ENCODE measurements around the gene STAT5B.

STAT5B gene

DNA sequence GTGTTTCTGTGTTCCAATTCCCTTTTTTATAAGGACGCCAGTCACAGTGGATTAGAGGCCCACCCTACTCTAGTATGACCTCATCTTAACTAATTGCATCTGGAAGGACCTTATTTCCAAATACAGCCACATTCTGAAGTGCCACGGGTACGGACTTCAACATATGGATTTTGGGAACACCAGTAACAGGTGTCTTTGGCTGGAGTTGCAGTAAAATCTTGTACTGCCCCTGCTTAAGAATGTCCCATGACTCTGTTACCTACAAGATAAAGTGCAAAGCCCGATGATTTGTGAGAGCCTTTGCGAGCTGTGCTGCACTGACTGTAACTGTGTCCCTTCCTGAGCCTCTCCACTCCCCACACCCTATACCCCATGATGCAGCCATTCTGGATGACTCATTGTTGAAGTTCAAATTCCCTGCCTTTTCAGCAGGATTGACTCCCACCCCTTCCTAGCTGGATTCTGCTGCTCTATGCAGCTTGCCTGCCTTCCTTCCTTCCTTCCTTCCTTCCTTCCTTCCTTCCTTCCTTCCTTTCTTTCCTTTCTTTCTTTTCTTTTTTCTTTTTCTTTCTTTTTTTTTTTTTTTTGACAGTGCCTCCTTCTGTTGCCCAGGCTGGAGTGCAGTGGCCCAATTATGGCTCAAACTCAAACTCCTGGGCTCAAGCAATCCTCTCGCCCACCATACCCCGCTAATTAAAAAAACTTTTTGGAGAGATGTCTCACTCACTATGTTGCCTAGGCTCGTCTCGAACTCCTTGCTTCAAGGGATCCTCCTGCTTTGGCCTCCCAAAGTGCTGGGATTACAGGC lies 93.1 kb downstream of the STAT5B start:
- no peak overlapping the region for H3K4me3 ChIP-seq (ENCODE audit: low read depth, low read length)
- in situ Hi-C loops (cut with HindIII; ENCODE audit: low sequenced_read_pairs): no loop called here
- TF ChIP-seq, protein P1, sequence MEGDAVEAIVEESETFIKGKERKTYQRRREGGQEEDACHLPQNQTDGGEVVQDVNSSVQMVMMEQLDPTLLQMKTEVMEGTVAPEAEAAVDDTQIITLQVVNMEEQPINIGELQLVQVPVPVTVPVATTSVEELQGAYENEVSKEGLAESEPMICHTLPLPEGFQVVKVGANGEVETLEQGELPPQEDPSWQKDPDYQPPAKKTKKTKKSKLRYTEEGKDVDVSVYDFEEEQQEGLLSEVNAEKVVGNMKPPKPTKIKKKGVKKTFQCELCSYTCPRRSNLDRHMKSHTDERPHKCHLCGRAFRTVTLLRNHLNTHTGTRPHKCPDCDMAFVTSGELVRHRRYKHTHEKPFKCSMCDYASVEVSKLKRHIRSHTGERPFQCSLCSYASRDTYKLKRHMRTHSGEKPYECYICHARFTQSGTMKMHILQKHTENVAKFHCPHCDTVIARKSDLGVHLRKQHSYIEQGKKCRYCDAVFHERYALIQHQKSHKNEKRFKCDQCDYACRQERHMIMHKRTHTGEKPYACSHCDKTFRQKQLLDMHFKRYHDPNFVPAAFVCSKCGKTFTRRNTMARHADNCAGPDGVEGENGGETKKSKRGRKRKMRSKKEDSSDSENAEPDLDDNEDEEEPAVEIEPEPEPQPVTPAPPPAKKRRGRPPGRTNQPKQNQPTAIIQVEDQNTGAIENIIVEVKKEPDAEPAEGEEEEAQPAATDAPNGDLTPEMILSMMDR (IDR thresholded peaks at IDR 0.05; ENCODE audit: low read depth, low read length): no peak
- peak; percentile 12 for DNase-seq (ENCODE audit: low read depth, low spot score)

DNA sequence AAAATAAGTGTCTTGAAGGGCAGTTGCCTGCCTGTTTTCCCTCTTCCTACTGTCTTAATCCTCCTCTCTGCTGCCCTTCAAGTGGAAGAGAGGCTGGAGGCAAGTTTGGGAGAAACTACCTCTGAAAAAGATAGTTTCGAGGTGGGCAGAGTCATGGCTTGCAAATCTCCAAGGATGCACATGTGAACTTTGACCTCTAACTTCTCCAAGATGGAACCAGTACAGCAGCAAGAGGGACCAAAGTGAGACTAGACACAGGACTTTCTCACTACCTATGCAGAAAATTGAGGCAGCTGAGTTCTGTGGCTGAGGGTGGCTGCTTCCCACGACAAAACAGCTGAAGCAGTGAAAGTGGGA lies 94.4 kb downstream of the STAT5B start:
- H3K4me3 ChIP-seq (ENCODE audit: low read depth, low read length): no peak overlapping the region
- TF ChIP-seq, protein P1 (IDR thresholded peaks at IDR 0.05; ENCODE audit: low read depth, low read length): no peak
- in situ Hi-C loops (cut with HindIII; ENCODE audit: low sequenced_read_pairs): no loop called here

DNA sequence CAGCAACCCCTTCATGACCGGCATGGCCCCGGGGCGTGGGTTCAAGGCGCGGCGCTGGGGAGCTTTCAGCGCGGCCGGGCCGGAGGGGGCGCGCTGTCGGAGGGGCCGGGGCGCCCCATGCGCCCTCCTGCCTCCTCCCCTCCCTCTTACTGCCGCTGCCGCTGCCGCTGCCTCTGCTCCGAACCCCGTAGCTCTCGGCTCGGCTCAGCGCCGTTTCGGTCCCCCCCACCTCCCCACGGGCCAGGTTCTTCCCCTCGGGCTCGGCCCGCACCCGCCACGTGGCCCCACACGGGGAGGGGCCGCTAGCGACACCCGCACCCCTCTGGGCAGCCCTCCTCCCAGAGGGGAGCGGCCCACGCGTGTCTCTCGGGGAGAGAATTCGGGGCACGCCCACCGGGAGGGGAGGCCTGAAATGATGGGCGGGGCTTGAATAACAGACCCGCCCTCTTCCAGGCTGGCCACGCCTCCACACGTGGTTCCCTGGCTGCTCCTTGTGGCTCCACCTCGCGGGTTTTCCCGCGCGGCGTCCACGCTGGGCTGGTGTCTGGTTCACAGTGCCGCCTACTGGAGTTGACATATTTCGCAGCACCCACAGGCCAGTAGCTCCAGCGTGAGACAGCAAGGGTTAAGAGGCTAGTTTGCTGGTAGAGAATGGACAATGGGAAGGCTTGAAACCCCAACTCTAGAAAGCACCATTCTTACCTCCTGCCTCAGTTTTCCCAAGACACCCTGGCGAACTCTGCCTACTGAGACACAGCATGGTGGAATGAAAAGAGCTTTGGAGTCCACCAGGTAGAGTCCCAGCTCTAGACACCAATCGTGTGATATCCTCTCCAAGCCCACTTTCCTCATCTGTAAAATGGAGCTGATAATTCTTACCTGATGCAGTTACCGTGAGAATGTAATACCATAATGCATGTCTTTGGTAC lies 95.0 kb downstream of the STAT5B start, which contains the start of gene KCNH4:
Gene KCNH4 (minus strand): TSS at position 221 of the 929 bp plus-strand sequence. CDS start 197 bp downstream, at position 24.
- in situ Hi-C loops (cut with HindIII; ENCODE audit: low sequenced_read_pairs): no loop called here
- no peak within 1 kb of the TSS for H3K4me3 ChIP-seq (ENCODE audit: low read depth, low read length)
- TF ChIP-seq, protein P1 (IDR thresholded peaks at IDR 0.05; ENCODE audit: low read depth, low read length): peak; percentile 47
- DNase-seq (ENCODE audit: low read depth, low spot score): peak; percentile 47

More for the DNA sequence above, 94.4 kb downstream of the STAT5B start:
- DNase-seq (ENCODE audit: low read depth, low spot score): no peak

DNA sequence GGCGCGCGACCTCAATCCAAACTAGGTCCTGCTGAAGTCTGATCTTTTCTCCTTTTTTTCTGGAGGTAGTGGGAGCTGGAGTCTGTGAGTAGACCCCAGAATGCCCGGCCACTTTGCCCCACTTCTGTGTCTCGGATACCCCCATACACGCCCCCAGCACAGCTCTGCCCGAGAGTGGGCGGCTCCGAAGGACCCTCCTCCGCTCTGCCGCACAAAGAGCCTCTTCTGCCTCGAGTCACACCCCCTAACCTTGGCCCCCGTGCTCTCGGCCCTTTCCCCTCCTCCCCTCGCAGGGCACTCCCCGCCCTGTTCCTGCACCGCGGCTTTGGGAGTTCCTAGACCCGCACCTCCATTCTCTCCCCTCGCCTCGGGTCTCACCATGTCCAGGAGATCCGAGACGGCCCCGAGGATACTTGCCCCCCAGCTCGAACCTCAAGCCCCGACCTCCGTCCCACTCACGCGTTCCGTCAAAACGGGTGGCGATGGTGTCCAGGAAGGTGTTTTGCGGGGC lies 95.7 kb downstream of the STAT5B start:
- TF ChIP-seq, protein P1 (IDR thresholded peaks at IDR 0.05; ENCODE audit: low read depth, low read length): no peak
- no peak for DNase-seq (ENCODE audit: low read depth, low spot score)
- H3K4me3 ChIP-seq (ENCODE audit: low read depth, low read length): no peak overlapping the region
- in situ Hi-C loops (cut with HindIII; ENCODE audit: low sequenced_read_pairs): no loop called here

DNA sequence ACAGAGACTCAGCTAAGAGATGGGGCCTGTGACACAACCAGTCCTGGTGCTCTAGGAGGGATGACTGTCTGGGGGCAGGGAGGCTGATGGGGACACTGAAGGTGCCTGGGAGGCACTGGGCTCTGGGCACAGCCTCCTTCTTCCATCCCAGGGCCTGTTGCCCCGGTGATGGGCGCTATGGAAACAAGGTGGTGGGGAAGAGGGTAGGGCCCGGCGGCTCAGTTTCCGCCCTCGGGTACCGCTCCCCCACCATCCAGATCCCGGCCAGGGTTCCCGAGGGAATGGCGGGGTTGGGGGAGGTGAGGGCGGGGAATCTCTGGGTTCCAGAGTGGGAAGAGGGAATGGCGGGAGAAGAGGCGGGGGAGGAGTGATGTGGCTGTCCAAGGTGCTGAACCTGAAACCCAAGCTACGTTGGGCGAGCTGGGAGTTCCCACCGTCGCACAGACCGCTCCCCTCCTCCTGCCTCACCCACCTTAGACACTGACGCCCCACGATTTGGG lies 96.2 kb downstream of the STAT5B start:
- TF ChIP-seq, protein P1 (IDR thresholded peaks at IDR 0.05; ENCODE audit: low read depth, low read length): no peak
- peak; percentile 16 for DNase-seq (ENCODE audit: low read depth, low spot score)
- H3K4me3 ChIP-seq (ENCODE audit: low read depth, low read length): no peak overlapping the region
- in situ Hi-C loops (cut with HindIII; ENCODE audit: low sequenced_read_pairs): no loop called here

DNA sequence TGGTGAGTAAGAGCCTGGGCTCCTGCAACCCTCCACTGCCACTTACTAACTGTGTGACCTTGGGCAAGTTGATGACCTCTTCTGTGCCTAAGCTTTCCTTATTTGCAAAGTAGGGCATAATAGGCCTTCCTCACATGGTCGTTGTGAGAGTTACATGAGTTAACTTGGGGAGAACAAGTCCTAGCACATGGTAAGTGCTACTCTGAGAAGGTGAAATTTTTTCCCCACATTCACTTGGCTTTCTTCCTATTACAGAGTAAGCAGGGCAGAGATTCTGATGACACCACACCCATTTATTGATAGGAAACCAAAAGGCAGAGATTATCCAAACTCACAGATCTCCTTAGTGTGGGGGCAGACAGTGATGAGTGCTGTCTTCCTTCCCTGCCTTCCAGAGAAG lies 96.9 kb downstream of the STAT5B start:
- TF ChIP-seq, protein P1 (IDR thresholded peaks at IDR 0.05; ENCODE audit: low read depth, low read length): no peak
- H3K4me3 ChIP-seq (ENCODE audit: low read depth, low read length): no peak overlapping the region
- no peak for DNase-seq (ENCODE audit: low read depth, low spot score)
- in situ Hi-C loops (cut with HindIII; ENCODE audit: low sequenced_read_pairs): no loop called here

Data from astrocyte of the spinal cord (primary cell).